ENCODE results near the gene ADD1. TPM values are rescaled to one million over a fixed set of nuclear protein-coding genes. Genes with fewer than 3 reads are reported as not detected.
A peak's percentile ranks its signal among the peaks of the same experiment; 100 is the strongest.

The ADD1 gene
- total RNA-seq, 1 donor from 2014 or later = 147 TPM

DNA sequence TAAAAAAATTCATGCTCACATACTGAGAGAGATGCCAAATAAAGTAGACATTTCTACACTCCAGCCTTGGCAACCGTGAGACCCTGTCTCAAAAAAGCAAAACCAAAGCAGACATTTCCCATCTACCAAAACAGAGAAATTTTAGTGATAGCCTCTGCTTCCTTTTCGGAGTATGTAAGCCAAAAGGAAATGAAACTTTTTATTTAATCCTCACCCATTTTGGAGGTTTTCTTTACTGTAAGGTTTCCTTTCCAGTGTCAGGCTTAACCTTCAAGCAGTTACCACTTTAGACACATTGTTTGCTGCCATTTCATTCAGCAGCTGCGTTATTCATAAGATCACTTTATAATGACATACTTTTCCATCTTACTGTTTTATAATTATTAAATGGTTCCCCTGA, 15.9 kb downstream of the ADD1 start:
- no peak for DNase-seq (ENCODE audit: low read depth in 2 of 2)

DNA sequence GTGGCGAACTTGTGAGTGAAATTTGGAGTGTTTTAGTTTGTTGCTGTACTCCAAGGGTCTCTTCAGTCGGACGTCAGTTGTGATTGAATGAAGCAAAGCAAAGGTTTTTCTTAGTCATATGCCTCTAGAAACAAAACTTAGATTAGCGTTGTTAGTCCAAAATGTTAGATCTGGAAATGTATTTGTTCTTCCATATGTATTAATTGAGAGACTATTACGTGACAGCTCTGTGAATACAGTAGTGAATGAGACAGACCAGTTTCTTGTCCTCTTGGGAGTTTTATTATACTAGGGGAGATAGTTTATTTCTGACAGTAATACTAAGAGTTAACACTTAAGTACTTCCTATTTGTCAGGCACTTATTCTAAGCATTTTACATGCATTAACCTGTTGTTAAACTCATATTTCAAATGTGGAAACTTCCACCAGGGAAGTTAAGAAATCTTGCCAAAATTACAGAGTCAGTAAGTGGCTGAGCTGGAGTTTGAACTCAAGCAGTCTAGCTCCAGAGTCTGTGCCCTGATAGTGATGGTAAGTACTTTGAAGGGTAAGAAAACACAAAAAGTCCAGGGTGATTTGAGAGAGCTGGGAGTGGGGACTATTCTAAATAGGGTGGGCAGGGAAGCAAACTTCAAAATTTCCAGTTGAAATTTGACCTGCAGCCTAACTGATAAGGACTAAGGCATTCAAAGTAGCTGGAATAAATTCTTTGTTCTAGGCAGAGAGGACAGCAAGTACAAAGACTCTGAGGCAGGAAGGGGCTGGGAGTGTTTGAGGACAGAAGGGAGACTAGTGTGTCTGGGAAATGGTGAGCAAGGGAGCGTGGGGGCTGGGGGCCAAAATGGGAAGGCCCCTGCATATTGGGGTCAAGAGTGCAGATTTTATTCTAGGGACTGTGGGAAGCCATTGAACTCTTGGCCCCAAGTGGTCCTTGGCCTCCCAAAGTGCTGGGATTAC, 17.0 kb downstream of the ADD1 start:
- peak in 1 of 2 donors; percentile 62 for DNase-seq (ENCODE audit: low read depth in 2 of 2)

DNA sequence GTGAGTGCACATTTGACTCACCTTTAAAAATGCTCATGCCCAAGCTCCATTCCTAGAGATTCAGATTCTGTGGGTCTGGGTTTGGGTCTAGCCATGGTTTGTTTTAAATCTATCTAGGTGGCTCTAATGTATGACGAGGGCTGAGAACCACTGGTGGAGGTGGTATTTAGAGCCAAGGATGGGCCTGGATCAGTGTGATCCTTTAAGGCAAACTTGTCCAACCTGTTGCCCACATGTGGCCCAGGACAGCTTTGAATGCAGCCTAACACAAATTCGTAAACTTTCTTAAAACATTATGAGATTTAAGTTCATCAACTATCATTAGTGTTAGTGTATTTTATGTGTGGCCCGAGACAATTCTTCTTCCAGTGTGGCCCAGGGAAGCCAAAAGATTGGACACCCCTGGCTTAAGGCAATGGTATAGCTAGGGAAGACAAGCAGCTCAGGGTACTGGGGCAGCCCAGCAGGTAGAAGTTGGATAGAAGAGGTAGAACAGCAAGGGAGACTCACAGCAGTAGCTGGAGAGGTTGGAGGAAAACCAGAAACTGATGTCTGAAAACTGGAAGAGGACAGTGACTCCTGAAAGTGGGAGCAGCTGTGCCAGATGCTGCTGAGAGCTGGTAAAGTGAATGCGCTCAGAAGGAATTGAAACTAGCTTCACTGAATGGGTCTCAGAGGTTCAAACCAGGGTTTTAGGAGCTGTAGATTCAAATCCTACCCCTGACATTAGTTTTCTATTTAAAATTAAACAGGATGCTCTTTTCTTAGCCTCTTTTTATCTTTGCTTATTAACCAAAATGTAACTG, 18.2 kb downstream of the ADD1 start:
- DNase-seq (ENCODE audit: low read depth in 2 of 2) = no peak

DNA sequence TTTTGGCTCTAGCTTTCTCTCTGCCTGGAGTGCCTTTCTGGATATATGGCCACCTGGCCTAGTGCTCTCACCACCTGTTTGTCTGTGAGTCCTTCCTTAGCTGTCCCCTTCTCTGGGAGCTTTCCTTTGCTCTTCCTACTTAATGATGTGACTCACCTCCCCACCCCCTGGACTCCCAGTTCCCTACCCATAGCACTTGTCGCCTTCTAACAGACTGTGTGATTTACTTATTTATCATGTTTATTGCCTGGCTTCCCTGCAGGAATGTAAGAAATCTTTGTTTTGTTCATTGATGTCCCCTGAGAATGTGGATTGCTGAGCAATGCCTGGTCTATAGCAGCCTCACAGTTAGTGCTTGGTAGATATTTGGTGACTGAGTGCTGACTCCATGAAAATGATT, 18.9 kb downstream of the ADD1 start:
- DNase-seq (ENCODE audit: low read depth in 2 of 2) = peak in 1 of 2 donors; percentile 59

DNA sequence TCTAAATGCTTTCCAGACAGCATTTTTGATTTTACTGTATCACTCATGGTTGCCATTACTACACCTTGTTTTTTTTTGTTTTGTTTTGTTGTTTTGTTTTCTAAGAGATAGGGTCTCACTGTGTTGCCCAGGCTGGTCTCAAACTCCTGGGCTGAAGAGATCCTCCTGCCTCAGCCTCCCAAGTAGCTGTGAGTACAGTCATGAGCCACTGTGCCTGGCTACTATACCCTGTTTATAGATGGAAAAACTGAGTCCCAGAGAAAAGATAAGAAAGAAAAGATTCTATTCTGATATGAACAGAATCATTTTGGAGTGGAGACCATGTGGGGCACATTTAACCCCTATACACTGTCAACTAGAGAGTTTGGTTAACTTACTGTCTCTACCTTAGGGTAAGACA, 20.0 kb downstream of the ADD1 start:
- no peak for DNase-seq (ENCODE audit: low read depth in 2 of 2)

DNA sequence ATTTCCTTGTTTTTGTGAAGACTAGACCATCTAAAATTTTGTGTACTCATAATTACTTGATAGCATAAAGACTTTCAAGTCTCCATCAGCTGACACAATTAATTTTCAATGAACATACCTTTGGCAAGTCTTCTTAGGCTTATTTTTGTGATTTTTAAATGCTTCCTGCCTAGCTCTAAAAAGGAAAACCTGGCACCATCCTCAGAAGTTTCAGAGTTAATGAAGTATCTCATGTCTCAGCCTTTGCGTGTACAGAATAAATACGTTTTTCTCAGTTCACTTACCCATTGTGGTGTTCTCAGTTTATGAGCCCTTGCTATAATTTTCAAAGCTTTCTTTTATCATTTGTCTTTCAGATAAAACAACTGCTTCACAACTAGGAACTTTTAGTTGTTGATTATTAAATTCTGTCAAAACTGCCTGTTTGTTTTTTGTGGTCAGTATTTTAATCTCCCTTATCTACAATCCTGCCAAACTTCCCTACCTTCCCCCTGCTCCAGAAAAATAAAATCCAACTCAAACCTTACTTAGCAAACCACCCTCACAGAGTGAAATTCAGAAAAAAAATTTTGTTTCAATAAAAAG, 21.6 kb downstream of the ADD1 start:
- DNase-seq (ENCODE audit: low read depth in 2 of 2) = no peak

DNA sequence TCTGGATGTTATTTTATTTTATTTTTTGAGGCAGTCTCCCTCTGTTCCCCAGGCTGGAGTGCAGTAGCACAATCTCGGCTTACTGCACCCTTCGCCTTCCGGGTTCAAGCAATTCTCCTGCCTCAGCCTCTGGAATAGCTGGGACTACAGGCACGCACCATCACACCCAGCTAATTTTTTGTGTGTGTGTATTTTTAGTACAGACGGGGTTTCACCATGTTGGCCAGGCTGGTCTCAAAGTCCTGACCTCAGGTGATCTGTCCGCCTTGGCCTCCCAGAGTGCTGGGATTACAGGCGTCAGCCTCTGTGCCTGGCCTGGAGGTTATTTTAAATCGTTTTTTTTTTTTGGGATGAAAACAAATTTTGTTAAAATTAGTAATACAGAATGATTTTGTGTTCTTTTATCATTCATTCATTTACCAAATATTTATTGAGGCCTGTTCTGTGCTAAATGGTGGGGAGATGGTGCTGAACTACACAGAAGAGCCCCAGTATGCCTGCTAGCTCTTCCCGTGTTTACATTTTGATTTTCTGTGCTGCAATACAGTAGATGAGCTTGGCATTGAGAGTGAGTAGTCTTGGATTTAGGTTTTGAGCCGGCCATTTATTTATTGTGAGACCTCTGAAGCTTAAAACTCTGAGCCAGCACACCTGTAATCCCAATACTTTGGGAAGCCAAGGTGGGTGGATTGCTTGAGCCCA, 22.7 kb downstream of the ADD1 start:
- DNase-seq (ENCODE audit: low read depth in 2 of 2) = no peak

DNA sequence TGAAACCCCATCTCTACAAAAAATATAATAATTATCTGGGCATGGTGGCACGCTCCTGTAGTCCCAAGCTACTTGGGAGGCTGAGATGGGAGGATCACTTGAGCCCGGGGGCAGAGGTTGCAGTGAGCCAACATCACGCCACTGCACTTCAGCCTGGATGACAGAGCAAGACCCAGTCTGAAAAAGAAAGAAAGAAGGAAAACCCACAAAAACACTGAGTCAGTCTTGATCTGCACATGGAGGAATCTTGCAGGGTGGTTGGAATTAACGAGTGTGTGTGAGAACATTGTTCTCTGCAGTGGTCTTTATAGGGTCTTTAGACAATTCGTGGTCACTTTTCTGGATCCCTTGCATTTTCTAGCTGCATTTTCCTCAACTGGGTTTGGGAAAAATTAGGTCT, 23.2 kb downstream of the ADD1 start:
- DNase-seq (ENCODE audit: low read depth in 2 of 2) = no peak

DNA sequence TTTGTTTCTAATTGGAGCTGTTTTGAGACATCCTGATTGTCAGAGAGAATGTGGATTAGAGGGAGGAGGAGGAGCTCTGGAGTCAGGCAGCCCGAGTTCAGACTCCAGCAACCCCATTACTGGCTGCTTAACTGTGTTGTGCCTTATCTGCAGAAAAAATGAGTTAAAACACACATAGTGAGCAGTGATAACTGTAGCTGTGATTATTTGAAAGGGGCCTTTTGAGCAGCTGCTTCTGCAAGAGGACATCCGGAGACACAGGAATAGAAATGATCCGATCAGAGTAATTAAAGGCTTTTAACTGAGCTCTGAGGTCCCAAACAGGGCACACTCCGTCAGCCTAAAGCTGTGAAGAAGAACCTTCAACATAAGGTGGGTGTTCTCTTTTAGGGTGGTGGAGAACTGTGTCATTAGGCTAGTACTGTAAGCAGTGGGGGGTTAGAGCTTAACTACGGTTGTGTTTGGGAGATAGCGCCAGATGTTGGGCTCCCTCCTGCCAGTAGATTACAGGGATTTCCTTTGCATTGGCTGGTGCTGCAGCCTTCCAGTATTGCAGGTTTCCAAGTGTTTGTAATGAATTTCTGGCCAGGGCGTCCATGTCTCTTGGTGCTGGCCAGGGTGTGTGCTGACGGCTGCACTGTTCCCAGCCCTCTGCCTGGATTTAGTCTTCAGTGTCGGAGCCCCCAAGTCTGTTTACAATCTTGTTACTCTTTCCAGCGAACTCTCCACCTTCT, 24.3 kb downstream of the ADD1 start:
- no peak for DNase-seq (ENCODE audit: low read depth in 2 of 2)

DNA sequence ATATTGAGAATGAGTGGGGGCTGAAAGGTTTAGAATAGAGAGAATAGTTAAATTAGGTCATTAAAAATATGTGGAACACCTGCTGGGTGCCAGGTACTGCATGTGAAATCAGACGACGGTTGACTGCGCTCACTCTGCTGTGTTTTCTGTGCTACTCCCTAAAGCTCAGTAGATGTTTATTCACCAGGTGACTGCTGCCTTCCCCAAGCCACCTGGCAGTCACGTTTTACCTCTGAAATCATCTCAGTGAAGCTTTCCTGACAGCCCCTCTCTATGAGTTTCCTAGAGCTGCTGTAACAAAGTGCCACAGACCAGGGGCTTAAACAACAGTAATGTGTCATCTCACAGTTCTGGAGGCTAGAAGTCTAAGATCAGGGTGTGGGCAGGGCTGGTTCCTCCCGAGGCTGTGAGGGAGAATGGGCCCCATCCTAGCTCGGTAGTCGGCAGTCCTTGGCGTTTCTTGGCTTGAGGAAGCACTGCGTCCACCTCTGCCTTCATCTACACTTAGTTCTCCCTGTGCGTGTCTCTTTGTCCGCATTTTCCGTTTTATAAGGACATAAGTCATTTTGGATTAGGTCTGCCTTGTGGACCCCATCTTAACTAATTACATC, 25.3 kb downstream of the ADD1 start:
- DNase-seq (ENCODE audit: low read depth in 2 of 2) = no peak

DNA sequence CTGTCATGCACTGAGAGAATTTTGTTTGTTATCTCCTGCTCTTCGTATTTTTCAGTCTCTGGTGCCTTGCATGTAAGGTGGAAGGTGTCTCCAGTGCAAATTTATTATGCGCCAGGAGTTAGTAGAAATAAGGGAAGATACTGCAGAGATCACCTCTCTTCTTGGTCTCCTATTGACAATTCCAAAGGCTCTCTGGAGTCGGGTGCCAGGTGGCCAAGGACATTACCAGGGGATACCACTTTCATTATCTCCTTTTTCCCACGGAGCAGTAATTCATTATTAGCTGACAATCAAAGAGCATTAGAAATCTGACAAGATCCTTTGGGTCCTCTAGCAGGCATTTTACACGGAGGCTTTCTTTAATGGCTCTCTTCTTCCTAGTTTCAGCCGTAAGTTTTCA, 26.0 kb downstream of the ADD1 start:
- no peak for DNase-seq (ENCODE audit: low read depth in 2 of 2)

DNA sequence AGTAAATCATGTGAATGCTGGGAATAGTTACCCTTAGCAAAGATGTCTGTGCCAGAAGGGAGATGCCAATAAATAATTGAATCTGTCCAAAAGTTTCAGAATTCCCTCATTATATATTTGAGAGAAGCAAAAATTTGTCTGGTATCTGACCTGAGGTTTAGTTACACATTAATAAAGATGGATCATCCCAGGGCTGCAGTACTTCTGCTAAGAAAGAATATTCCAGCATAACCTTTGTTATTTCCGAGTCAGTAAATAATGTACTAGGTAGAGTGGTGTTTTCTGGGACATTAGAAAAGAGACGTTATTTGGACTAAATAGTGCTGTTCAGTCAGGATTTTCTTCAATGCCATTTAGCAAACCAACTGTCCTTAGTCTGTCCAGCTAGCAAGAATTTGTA, 26.4 kb downstream of the ADD1 start:
- no peak for DNase-seq (ENCODE audit: low read depth in 2 of 2)

DNA sequence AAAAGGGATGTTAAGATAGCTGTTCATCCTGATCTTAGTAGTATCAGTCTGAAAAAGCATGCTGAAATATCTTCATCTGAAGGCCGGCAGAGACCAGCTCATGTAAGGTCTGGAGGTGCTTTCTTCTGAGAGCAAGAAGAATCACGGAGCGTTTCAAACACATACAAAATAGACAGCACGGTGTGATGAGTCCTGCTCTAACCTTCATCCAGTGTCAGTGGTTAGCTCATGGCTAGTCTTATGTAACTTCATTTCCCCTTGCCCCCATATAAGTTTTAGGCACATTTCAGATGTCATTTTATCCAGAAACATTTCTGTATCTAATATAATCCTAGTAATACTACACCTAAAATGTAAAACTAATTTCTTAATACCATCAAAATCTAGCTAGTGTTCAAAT, 27.8 kb downstream of the ADD1 start:
- no peak for DNase-seq (ENCODE audit: low read depth in 2 of 2)

DNA sequence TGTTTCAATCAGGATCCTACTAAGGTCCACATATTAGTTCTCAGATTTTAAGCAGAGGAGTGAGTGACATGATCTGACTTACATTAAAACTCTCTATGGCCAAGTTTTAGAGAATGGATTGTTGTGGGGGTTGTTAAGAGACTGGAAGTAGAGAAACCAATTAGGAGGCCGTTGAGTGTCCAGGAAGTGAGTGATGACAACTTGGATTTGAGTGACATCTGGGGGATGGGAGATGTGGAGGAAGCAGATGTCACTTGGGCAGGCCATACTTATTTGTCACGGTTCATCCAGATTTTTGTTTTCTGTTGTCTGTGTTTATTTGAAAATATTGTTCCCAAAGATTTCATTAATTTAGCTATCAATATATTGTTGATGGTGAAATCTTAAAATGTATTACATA, 28.3 kb downstream of the ADD1 start:
- peak; percentile 30 to 67 for DNase-seq (ENCODE audit: low read depth in 2 of 2)

DNA sequence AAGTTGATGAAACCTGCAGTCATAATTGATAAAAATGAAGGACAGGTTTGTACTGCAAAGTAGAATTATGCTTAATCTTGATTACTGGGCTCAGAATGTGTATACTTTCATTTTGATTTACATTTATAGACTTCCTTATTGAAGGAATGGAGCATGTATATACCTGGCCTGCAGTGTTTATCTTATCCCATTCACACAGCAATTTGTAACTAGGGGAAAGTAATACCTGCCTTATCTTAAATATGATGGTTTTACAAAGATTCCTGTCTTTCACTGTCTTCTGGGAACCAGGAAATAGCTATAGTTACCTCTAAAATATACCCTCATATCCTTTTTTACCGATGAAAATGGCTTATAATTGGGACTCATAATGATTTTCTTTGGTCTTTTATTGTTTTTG, 29.7 kb downstream of the ADD1 start:
- no peak for DNase-seq (ENCODE audit: low read depth in 2 of 2)

DNA sequence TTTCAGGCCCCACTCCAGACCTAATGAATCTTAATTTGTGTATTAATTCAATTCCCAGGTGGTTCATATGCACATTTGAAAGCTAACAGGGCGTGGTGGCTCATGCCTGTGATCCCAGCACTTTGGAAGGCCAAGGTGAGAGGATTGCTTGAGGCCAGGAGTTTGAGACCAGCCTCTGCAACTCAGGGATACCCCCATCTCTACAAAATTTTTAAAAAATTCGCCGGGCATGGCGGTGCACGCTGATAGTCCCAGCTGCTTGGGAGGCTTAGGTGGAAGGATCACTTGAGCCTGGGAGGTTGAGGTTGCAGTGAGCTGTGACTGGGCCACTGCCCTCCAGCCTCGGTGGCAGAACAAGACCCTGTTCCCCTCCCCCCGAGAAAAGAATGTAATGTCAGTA, 31.2 kb downstream of the ADD1 start:
- DNase-seq (ENCODE audit: low read depth in 2 of 2) = no peak

DNA sequence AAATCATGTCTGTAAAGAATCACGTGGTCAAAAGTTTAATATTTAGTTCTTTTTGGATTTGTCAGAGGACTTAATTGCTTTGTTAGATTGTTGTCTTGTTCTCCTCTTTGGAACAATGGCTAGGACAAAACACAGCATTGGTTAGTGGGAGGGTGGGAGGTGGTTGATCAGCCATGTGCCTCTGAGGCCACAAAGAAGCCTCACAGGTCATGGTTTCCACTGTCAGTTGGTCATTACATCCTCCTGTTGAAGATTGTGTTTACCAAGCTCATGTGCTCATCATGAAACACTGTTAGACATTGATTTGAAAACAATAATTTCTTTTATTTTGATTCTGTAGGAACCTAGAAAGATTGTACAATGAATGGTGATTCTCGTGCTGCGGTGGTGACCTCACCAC, 31.9 kb downstream of the ADD1 start:
- no peak for DNase-seq (ENCODE audit: low read depth in 2 of 2)

DNA sequence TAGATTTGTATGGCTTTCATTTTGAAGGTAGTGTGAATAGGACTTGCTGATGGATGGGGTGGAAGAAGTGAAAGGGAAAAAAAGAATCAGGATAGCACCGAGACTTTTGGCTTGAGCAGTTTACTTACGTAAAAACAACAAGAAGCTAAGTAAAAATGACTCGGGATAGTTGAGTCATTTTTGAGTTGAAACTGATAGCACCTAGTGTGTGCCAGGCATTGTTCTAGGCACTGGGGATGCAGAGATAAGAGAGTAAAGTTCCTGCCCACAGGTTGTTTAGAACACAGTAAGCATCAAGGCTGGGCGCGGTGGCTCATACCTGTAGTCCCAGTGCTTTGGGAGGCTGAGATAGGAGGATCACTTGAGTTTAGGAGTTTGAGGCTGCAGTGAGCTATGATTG, 34.7 kb downstream of the ADD1 start:
- peak in 1 of 2 donors; percentile 34 for DNase-seq (ENCODE audit: low read depth in 2 of 2)

DNA sequence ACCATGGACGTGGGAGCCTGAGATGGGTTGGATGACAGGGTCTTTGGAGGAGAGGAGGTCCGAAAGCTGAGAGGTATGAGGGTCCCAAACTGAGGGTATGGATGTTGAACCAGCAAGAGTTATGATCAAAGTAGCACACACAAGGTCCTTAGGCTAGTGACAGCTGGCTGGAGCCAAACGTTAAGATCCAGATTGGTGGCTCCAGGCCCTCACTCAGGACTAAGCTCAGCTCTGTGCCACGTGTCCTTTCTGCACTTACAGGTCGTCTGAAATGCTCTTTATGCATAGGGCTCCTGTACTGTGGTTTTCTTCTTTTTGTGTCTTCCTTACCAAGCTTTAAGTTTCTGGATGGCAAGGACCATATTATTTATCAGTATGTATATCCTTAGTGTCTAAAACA, 35.4 kb downstream of the ADD1 start:
- DNase-seq (ENCODE audit: low read depth in 2 of 2) = no peak

DNA sequence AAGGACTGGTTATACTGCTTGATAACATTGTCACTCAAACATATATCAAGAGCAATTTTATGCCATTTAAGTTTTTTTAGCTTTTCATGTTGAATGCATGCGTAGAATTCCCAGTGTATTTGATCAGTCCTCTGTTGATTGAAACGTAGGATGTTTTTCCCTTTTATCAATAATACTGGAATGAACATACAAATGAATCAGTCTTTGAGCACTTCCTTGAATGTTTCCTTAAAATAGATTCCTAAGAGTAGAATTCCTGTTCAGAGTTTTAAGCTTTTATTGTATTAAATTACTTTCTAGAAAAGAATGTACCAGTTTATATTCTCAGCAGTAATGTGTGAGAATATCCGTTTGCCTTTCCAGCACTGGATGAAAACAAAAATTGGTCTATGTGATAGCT, 37.8 kb downstream of the ADD1 start:
- peak in 1 of 2 donors; percentile 57 for DNase-seq (ENCODE audit: low read depth in 2 of 2)

DNA sequence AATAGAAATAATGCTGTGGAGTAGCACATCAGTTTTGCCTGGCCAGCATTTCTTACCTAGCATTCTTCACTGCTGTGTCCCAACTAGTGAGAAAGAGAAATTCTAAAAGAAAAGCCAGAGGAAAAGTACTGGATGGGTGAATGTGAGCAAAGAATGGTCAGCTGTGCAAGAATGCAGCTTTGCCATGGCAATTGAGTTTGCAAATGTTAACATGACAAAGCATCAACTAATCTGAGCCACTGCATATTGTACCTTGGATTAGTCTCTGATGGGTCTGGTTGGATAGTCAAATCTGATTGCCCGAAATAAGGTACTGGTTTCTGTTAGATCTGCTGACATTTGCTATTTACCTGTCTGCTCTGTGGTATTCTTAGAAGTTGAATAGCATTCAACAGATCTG, 38.7 kb downstream of the ADD1 start:
- no peak for DNase-seq (ENCODE audit: low read depth in 2 of 2)

Data from dermis microvascular lymphatic vessel endothelial cell (primary cell).